Measurements from ENCODE around the gene PPARD. TPM values are rescaled to one million over a fixed set of nuclear protein-coding genes. Genes with fewer than 3 reads are reported as not detected.
A peak's percentile ranks its signal among the peaks of the same experiment; 100 is the strongest.

The PPARD gene
- total and polyA plus RNA-seq, 2 of the 13 experiments (the other 11 are each of a cell fraction or from before 2014, with no cell fraction given), result 6.1 to 13.3 TPM

DNA sequence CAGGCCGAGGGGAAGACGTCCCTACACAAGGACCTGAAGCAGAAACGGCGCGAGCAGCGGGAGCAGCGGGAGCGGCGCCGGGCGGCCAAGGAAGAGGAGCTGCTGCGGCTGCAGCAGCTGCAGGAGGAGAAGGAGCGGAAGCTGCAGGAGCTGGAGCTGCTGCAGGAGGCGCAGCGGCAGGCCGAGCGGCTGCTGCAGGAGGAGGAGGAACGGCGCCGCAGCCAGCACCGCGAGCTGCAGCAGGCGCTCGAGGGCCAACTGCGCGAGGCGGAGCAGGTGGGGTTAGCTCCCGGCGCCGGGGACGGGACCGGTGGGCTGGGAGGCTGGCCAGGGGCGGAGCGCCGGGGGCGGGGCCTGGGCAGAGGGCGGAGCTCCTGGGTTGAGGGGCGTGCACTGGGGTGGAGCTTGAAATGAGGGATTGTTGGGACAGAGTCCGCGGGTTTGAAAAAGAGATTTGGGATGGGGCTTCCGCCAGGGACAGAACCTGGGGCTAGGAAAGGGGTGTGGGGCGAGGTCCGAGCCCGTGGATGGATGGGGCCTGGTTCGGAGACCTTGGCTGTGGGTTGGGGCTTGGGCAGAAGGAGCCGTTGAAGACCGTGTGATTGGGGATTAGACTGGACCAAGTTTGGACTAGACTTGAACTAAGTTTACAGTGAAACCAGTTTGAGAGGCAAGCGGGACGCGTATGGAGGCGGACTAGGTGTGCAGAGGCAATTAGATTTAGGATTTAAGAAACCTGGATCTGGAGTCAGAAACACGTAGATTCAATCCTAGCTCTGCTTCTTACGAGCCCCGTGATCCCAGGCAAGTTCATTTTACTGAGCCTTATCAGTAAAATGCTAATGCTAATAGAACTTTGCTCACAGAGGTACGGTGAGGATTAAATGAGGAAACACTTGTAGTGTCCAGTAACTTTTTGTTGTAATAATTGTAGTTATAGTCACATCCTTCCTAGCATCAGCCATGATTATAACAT, 23.9 kb upstream of the PPARD start (continued):
- TF ChIP-seq PHF5A (CRISPR knock-in tag; IDR thresholded peaks at IDR 0.05; ENCODE audit: low read depth, unreplicated experiment) (no peak), ZNF607 (CRISPR knock-in tag; IDR thresholded peaks at IDR 0.05; ENCODE audit: borderline replicate concordance) (peak; percentile 92; the same call in 1 of the 2 replicates), SOX5 (CRISPR knock-in tag; IDR thresholded peaks at IDR 0.05; ENCODE audit: borderline replicate concordance) (peak; percentile 41; the same call in 1 of the 2 replicates), KLF6 (CRISPR knock-in tag; IDR thresholded peaks at IDR 0.05) (no peak), ZNF432 (CRISPR knock-in tag; IDR thresholded peaks at IDR 0.05; ENCODE audit: borderline replicate concordance) (no peak), SP1 (IDR thresholded peaks at IDR 0.05) (no peak), SP1 (CRISPR knock-in tag; IDR thresholded peaks at IDR 0.05) (peak; percentile 87), GABPB1 (CRISPR knock-in tag; IDR thresholded peaks at IDR 0.05) (peak; percentile 79; the same call in 1 of the 2 replicates), GZF1 (CRISPR knock-in tag; IDR thresholded peaks at IDR 0.05) (no peak; the same call in none of the 2 replicates), WIZ (CRISPR knock-in tag; IDR thresholded peaks at IDR 0.05) (no peak), ZBTB1 (CRISPR knock-in tag; IDR thresholded peaks at IDR 0.05; ENCODE audit: borderline replicate concordance) (no peak), HOXA9 (CRISPR knock-in tag; IDR thresholded peaks at IDR 0.05; ENCODE audit: borderline replicate concordance) (0 out of 2 replicates have a peak, but pooled peaks have one; percentile 88), ARNT2 (CRISPR knock-in tag; IDR thresholded peaks at IDR 0.05; ENCODE audit: low read depth) (no peak; the same call in none of the 2 replicates)
- TF ChIP-seq, protein P1, sequence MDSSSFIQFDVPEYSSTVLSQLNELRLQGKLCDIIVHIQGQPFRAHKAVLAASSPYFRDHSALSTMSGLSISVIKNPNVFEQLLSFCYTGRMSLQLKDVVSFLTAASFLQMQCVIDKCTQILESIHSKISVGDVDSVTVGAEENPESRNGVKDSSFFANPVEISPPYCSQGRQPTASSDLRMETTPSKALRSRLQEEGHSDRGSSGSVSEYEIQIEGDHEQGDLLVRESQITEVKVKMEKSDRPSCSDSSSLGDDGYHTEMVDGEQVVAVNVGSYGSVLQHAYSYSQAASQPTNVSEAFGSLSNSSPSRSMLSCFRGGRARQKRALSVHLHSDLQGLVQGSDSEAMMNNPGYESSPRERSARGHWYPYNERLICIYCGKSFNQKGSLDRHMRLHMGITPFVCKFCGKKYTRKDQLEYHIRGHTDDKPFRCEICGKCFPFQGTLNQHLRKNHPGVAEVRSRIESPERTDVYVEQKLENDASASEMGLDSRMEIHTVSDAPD (CRISPR knock-in tag; IDR thresholded peaks at IDR 0.05), result 0 out of 2 replicates have a peak, but pooled peaks have one; percentile 19
- TF ChIP-seq, protein P2, sequence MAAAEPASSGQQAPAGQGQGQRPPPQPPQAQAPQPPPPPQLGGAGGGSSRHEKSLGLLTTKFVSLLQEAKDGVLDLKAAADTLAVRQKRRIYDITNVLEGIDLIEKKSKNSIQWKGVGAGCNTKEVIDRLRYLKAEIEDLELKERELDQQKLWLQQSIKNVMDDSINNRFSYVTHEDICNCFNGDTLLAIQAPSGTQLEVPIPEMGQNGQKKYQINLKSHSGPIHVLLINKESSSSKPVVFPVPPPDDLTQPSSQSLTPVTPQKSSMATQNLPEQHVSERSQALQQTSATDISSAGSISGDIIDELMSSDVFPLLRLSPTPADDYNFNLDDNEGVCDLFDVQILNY (CRISPR knock-in tag; conservative IDR thresholded peaks at IDR 0.05), result no peak; the same call in 1 of the 2 replicates
- TF ChIP-seq, protein P3, sequence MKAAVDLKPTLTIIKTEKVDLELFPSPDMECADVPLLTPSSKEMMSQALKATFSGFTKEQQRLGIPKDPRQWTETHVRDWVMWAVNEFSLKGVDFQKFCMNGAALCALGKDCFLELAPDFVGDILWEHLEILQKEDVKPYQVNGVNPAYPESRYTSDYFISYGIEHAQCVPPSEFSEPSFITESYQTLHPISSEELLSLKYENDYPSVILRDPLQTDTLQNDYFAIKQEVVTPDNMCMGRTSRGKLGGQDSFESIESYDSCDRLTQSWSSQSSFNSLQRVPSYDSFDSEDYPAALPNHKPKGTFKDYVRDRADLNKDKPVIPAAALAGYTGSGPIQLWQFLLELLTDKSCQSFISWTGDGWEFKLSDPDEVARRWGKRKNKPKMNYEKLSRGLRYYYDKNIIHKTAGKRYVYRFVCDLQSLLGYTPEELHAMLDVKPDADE (CRISPR knock-in tag; IDR thresholded peaks at IDR 0.05), result peak; percentile 94
- TF ChIP-seq, protein P4, sequence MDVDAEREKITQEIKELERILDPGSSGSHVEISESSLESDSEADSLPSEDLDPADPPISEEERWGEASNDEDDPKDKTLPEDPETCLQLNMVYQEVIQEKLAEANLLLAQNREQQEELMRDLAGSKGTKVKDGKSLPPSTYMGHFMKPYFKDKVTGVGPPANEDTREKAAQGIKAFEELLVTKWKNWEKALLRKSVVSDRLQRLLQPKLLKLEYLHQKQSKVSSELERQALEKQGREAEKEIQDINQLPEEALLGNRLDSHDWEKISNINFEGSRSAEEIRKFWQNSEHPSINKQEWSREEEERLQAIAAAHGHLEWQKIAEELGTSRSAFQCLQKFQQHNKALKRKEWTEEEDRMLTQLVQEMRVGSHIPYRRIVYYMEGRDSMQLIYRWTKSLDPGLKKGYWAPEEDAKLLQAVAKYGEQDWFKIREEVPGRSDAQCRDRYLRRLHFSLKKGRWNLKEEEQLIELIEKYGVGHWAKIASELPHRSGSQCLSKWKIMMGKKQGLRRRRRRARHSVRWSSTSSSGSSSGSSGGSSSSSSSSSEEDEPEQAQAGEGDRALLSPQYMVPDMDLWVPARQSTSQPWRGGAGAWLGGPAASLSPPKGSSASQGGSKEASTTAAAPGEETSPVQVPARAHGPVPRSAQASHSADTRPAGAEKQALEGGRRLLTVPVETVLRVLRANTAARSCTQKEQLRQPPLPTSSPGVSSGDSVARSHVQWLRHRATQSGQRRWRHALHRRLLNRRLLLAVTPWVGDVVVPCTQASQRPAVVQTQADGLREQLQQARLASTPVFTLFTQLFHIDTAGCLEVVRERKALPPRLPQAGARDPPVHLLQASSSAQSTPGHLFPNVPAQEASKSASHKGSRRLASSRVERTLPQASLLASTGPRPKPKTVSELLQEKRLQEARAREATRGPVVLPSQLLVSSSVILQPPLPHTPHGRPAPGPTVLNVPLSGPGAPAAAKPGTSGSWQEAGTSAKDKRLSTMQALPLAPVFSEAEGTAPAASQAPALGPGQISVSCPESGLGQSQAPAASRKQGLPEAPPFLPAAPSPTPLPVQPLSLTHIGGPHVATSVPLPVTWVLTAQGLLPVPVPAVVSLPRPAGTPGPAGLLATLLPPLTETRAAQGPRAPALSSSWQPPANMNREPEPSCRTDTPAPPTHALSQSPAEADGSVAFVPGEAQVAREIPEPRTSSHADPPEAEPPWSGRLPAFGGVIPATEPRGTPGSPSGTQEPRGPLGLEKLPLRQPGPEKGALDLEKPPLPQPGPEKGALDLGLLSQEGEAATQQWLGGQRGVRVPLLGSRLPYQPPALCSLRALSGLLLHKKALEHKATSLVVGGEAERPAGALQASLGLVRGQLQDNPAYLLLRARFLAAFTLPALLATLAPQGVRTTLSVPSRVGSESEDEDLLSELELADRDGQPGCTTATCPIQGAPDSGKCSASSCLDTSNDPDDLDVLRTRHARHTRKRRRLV (CRISPR knock-in tag; IDR thresholded peaks at IDR 0.05), result 0 out of 2 replicates have a peak, but pooled peaks have one; percentile 5
- TF ChIP-seq, protein P5, sequence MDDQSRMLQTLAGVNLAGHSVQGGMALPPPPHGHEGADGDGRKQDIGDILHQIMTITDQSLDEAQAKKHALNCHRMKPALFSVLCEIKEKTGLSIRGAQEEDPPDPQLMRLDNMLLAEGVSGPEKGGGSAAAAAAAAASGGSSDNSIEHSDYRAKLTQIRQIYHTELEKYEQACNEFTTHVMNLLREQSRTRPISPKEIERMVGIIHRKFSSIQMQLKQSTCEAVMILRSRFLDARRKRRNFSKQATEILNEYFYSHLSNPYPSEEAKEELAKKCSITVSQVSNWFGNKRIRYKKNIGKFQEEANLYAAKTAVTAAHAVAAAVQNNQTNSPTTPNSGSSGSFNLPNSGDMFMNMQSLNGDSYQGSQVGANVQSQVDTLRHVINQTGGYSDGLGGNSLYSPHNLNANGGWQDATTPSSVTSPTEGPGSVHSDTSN (CRISPR knock-in tag; IDR thresholded peaks at IDR 0.05; ENCODE audit: borderline replicate concordance), result peak; percentile 78; the same call in 1 of the 2 replicates

Data from HepG2 (cell line).